Activated CD4-positive, alpha-beta T cell treated with anti-CD3 and anti-CD28 coated beads, Interleukin-2, amount 50 U/mL, for 1 hour (primary cell): ENCODE measurements around the gene KLRF1.

Experiments used
- DNase-seq: peaks from one replicate; pipeline ENCODE4 v3.0.0-alpha.2; 2020

Gene KLRF1, protein sequence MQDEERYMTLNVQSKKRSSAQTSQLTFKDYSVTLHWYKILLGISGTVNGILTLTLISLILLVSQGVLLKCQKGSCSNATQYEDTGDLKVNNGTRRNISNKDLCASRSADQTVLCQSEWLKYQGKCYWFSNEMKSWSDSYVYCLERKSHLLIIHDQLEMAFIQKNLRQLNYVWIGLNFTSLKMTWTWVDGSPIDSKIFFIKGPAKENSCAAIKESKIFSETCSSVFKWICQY

DNA sequence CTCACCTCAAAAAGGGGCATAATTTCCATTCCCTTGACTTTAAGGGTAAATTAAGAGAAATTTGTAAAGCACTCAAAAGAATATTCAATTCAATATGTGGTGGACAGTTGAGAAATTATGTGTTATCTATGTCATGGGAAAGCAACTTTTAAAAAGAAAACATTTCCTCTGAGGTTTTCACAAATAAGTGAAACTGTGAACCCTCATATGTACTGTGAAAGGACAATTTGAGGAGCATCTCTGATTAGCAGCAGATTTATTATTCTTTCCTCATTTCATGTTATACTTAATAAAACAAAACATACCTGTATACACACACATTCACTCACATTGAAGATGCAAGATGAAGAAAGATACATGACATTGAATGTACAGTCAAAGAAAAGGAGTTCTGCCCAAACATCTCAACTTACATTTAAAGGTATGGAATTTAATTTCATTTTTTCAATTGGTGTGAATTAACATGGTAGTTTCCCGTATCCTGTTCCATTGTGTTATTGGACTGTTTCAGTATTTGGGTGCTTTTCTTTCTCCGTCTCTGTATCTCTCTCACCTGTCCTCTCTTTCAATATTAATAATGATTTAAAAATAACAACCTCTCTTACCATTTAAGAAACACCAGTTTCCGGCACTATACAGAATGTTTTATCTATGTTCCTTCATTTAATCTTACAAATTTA is at the start of gene KLRF1:
KLRF1 (plus strand) TSS at position 273 of the 680 bp plus-strand sequence; CDS start at position 337, 64 bp downstream.
- DNase-seq, result no peak

DNA sequence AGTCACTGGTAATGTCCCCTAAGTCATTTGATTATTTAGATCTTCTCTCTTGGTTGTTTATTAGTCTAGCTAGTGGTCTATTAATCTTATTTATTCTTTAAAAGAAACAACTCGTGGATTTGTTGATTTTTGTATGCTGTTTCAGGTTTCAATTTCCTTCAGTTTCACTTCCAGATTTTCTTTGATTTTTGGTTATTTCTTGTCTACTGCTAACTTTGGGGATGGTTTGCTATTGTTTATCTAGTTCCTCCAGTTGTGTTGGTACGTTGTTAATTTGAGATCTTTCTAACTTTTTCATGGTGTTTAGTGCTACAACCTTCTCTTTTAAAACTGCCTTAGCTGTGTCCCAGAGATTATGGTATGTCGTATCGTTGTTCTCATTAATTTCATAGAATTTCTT is 48.1 kb upstream of the KLRF1 start:
- DNase-seq, result no peak

DNA sequence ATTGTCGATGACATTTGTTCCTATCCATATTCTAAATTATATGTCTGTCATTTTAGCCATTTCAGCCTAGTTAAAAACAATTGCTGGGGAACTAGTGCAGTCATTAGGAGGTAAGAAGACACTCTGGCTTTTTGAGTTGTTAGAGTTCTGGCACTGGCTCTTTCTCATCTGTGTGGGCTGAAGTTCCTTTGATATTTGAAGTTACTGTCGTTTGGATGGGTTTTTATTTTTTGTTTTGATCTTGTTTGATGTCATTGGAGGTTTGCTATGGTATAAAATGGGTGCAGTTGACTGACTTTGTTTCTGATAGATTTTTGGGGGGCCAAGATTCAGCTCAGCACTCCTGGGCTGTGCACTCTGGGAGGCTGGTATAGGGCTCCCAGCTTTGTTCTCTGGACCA is 45.9 kb upstream of the KLRF1 start:
- no peak for DNase-seq

DNA sequence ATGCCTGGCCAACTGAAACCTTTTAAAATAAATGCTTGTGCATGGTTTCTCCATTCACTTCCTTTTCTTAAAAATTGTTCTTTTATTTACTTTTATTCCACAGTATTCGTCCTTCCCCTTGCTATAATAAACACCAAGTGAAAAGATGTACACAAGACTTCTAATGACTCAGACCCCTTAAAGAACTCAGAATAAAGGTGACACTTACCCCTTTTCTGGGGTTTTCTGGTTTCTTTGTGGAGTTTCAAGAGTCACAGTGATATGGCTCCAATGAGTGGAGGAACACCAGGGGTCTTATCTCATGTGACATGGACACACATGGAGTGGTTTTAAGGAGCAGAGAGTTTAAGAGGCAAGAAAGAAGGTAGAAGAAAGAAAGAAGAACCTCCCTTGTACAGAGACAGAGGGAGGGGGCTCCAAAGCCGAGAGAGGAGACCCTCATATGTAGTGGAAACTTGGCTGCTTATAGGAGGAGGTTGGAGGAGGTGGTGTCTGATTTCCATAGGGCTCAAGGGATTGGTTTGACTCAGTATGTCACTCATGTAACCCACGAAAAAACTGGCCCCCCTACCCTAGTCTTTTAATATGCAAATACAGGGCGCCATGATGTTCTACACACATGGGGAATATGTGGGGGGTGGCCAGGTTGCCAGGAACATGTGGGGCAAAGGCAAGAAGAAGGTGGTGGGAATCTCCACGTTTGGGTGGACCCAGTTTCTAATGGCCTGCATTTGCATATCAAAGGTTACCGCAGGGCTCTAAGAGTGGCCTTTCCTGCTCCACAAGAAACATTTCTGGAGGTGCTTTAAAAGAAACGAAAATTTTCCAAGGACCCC is 44.5 kb upstream of the KLRF1 start:
- DNase-seq, result no peak

DNA sequence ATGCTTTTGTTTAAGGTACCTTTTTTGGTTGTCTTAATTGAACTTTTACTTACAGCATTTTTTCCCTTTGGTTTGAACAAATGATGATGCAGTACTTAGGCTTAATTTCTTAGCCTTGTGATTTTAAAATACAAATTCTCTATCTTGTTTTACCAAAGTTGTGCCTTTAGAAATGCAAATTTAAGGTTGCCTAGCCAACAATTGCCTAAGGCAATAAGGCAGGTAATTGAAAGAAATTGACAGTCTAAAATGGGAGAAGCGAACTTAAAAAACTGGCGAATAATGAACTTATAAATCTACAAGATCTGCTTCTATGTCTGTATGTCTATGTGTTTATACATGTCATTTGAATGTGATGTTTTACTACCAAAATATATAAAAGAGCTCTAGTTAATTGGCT is 43.0 kb upstream of the KLRF1 start:
- no peak for DNase-seq

DNA sequence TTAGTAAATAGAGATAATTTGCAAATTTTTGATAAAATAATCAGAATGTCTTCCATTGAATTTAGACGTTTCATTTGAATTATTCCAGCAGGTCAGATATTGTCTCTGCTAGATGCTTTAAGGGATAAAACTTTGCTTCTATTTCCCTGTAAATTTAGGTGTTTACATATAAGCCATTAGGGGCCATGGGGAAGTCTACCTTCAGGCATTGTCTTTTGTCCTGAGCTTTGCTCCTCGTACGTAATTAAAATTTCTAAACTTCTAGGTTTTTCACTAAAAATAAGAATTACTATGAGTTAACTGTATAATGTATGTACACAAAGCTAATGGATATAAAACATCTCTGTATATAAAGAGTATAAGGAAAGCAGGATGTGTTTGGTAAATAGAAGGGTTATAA is 42.5 kb upstream of the KLRF1 start:
- DNase-seq, result no peak

DNA sequence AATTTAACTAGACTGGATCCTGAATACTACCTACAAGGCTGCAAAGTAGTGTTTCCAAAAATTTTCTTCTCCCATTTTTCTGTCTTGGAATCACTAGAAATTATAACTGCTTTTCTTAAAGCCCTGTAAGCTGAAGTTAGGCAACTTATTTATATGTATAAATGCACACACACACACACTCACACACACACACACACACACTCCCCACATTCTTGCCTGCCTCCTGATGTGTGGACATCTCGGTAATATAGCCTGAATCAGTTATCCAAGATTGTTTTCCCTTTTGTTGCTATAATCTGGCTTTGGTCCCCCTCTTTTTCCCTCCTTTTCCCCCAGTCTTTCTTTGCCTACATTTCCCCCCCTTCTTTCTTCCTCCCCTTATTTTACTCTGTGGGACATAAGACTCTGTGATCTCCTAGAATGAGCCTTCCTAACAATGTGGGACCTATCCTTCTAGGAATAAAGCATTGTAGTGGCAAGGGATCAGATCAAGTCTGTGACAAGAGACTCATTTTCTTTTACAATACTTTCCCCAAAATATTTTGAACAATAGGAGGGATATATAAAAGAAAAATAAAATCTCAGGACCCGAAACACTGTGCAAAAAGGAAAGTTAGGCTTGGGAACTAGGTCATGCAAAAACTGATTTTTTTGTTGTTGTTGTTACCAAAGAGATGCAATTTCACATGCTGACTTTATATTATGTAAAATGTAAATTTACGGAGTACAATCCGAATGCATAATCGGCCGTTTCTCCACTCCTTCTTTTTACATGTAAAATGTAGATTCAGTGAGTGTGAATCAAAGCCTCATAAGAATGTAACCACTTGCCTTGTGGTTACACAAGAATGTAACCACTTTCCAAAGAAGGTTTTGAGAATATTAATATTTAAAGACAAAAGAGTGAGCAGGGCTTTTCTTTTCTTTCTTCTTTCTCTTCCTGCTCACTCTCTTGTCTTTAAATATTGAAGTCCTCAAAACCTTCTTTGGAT is 40.3 kb upstream of the KLRF1 start:
- no peak for DNase-seq

DNA sequence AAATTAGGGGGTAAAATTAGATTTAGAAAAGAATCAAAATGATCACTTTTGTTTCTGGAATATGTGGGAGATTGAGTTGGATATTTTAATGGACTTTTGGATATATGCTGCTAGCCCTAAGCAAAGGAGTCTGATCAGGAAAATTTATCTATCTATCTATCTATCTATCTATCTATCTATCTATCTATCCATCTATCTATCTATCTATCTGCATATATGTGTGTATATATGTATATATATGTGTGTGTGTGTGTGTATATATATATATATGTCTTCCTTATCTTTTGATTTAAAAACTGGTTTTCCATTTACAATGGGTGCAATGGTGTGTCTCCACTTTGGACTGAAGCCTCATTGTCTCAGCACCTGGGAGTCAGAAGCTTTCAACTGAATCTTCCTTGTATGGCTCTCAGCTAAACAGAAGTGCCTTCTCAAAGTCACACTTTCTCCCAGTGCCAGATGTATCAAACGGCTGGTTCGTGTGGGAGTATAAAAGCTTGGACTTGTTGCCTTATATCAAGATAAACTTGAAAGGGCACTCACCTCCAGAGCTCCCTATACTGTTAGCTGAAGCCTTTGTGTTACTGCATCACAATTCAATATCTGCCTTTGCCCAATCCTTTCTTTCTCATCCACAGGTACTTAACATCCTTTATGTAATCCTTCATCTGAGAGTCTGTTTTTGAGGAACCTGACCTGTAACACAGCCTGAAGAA is 34.9 kb upstream of the KLRF1 start:
- no peak for DNase-seq

DNA sequence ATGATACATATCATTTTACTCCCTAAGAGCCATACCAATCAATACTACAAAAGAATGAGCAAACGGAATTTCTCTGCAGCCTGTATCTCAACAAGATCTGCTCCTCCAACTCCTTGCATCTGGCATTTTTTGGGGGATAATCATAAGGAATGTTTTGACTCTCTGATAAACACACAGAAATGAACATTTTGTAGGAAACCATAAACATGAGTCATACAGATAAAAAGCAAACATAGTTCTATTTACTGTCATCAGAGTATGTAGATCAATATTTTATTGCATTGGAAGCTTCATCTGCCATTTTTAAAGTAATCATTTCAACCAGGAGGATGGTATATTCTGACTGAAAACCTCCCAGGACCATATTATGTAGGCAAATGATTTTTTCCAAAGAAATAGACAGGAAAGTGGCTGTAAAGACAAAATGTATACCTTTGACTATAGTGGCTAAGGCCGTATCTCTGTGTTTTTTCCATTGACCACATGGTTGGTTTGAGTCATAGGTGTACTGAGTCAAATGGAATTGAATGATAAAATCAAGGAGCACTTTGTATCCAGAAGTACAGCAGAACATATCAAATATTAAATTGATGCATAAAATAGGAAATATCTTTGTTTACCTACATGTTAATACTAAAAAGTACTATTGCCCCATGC is 34.2 kb upstream of the KLRF1 start:
- DNase-seq, result no peak

DNA sequence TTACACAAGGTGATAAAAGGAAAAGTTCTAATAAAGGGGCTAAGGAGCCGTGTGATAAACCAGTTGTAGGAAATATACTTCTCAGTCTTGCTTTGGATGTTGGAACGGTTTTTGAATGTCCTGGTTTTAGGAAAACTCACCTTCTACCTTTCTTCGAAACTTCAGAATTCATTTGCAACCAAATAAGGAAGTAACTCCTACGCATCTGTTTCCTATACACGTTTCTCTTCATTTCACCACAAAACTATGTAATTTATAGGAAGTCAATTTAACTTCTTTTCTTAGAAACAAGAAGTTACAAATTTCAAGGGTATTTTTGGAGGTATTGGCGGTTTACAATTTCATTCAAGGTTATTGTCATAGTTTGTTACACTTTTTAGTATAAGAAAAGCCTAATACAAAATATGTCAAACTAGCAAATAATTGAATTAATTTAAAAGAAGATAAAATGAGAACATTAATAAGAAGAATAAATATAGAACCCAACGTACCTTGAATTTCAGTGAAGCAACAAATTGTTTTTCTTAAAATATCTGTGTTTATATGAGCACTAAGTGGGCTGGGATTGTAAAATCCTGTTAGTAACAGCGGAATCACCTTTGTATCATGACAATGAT is 33.4 kb upstream of the KLRF1 start:
- no peak for DNase-seq

DNA sequence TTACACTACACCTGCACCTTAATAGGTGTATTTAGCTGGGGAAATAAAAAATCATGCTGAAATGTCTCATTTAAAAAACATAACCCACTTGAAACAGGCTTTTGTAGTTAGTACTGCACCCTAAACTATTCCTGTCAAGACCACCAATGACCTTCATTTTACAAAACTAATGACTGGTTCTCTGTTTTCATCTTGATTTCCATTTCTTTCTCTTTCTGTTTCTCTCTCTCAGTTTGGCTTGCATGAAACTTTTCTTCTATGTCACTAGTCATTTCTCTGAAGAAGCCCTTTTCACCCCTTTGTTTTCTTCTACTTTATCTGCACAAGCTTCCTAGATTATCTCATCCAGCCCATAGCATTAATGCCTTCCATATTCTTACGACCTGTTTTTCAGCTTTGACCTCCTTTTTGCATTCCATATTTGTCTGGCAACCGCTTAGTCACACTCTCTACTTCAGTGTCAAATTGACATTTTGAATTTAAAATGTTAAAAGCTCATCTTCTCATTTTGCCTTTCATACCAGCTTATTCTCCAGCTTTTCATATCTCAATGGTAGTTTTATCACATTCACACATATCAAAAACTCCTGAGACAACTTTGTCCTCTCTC is 32.7 kb upstream of the KLRF1 start:
- no peak for DNase-seq

DNA sequence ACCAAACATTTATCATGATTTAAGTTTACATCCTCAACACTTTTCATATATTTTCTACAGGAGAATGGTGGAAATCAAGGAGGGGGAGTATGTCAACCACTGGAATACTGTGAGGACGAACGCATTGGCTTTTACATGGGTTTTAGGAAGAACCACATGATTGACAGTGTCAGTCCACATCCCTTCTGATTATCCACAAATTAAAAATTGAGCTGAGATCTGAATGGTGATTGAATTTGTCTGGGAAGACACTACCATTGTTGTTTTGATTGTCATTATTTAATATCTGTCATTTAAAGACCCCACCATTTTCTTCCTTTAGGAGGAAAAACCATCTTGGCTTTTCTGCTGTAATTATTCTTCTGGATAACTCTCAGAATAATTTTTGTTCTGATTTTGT is 31.3 kb upstream of the KLRF1 start:
- no peak for DNase-seq

DNA sequence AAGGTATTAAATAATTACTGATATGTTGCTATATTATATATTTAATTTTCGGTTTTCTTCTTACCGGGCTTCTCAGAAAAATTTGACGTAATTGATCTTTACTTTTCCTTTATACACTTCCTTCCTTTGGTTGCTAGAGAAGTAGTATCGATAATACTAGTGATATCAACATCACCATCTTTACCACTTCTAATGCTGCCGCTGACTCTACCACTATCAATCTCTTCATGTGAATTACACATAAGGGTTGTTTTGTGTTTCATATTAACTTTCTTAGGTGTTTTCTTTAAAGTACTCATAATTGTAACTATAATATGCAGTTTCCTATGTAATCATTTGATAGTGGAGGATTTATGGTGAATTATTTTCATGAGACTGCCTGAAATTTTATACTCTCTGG is 30.9 kb upstream of the KLRF1 start:
- no peak for DNase-seq

DNA sequence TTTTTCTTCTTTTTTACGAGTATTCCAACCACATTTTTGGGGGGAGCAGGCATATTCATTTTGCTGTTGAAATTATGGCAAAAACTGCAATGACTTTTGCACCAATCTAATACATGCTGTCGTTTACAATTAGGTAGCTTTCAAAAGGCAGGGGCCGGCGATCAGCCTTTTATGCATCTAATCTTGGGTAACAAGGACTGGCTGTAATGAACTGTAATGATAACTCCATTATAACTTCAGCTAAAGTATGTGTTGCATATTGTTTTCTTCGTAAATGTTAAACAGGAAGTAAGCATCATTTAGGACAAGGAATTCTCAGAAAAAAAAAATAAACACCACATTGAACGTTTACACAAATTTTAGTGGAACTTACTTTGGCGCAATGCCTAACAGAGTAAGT is 30.3 kb upstream of the KLRF1 start:
- no peak for DNase-seq

DNA sequence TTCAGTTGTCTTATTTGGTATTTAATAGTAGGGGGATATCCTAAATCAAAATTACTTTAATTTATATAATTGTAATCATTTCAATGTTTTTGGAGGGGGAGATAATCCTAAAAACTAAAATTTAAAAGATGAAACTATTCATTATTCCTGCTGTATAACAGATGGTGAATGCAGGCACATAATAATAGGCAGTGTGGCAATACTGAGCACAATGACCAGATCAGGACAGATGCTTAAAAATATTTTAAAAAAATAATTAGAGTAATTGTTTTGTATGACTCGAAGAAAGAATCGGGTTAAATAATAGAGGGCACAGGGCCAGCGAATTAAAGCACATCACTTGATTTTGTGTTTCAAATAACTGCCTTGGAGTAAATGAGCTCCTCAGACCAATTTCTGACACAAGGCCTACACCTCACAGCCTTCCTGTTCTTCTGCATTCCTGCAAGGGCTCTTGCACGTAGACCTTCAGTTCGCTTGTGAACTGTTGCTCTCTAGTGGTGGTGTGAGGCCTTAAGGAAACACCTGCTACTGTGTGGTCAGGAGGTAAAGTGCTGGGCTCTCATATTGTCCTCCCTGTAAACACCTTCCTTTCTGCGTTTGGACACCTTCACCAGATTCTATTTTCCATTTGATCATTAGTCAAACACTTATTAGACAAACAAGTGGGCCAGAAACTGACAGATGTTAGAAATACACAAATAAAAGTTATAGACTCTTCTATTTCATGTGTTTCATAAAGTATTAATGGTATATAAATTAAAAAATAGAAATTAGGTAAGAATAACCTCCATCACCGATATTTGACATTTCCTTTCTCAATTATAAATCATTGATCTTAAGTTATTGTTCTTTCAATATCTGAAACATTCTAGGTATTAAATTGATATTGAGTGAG is 29.3 kb upstream of the KLRF1 start:
- peak; percentile 55 for DNase-seq

DNA sequence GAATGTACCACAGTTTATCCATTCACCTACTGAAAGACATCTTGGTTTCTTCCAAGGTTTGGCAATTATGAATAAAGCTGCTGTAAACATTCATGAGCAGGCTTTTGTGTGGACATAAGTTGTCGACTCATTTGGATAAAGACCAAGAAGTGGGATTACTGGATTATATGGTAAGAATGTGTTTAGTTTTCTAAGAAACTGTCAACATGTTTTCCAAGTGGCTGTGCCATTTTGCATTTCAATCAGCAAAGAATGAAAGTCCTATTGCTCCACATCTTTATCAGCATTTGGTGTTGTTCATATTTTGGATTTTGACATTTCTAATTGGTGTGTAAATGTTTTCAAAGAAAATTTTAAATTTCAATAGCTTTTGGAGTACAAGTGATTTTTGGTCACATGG is 27.3 kb upstream of the KLRF1 start:
- DNase-seq, result no peak

DNA sequence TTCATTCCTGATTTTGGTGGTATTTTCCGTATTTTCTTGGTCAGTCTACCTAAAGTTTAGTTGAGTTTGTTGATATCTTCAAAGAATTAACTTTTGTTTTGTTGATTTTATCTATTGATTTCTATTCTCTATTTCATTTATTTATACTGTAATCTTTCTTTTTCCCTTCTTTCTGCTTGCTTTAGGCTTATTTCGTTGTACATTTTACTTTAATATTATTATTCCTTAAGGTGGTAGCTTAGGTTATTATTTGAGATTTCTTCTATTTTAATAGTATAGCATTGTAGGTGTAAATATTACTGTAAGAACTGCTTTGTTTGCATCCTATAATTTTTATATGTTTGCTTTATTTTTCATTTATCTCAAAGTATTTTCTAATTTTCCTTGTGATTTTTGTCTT is 21.4 kb upstream of the KLRF1 start:
- DNase-seq, result no peak

DNA sequence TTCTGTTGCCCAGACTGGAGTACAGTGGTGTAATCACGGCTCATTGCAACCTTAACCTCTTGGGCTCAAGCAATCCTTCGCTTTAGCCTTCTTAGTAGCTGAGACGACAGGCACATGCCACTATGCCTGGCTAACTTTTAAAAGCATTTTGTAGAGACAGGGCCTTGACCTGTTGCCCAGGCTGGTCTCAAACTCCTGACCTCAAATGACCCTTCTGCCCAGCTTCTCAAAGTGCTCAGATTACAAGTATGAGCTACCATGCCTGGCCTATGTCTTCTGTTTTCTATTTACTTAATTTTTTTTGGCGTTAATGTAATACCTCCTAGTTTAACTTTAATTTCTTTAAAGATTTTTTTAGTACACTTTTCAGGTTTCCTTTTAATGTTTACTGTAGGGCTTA is 20.6 kb upstream of the KLRF1 start:
- no peak for DNase-seq

DNA sequence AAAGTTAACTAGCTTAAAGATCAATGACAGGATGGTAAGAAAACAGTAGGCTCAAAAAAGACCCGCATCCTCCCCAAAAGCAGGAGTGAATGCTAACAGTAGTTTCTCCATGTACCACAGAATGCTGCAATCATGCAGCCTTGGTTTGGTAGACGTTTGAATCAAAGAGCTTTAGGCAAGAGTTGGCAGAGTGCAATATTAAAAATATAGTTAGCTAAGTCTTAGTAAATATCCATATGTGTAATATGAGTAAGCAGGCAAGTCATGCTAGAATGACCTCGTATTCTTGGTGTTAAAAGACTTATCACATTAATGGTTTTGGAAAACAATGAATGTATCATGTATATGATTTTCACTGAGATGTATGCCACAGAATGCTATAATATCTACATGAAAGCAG is 18.8 kb upstream of the KLRF1 start:
- DNase-seq, result no peak

DNA sequence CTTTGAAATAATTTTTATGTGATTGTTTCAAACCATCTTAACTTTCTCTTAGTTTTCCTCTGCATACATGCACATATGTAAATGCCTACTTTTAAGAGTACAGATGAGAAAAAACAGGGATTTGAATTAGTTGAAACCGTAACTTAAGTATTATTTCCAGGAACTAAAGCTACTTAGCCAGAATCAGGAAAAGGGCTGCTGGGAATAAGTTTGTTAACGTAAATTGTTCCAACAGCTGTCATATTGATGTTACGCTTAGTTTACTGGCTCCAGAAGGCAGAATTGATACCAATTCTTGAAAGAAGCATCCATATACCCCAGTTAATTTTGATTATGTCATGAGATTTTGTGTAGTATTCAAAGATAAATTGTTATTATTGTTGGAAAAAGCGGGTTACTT is 17.9 kb upstream of the KLRF1 start:
- no peak for DNase-seq
